Ovary (tissue), 9 donors: Measurements from ENCODE around the gene ROR2. TPM values are rescaled to one million over a fixed set of nuclear protein-coding genes. Genes with fewer than 3 reads are reported as not detected.
A peak's percentile ranks its signal among the peaks of the same experiment; 100 is the strongest.

Source experiments
- DNase-seq, 5 donors: peaks; one replicate each; pipeline ENCODE4 v3.0.0-alpha.2; 2019 to 2020
- H3K27ac ChIP-seq, 2 donors: fragments of 200-600 bp; one replicate each; pipeline versions ENCODE4 v1.5.1 to v1.8.0; 2019 to 2022
- H3K27me3 ChIP-seq: fragments of 200-600 bp; one replicate; pipeline ENCODE4 v1.8.0; 2022
- H3K36me3 ChIP-seq: fragments of 200-600 bp; sonication (generic); one replicate; pipeline ENCODE4 v1.5.1; 2019
- H3K4me1 ChIP-seq: one replicate; pipeline ENCODE4 v1.8.1; 2013; ENCODE audit warnings: mild to moderate bottlenecking, moderate library complexity; ENCODE audit not compliant: insufficient read depth
- H3K4me3 ChIP-seq: fragments of 200-600 bp; sonication (generic); one replicate; pipeline ENCODE4 v1.5.1; 2017
- H3K9me3 ChIP-seq, 2 donors: fragments of 200-600 bp in 1 of 2; sonication (generic) in 1 of 2; one replicate each; pipeline versions ENCODE4 v1.5.1 to v1.8.1; 2013 to 2019; ENCODE audit warnings: mild to moderate bottlenecking in 1 of 2, moderate library complexity in 1 of 2
- EP300 ChIP-seq: sonication (generic); formaldehyde crosslinking; IDR thresholded peaks from one replicate; pipeline ENCODE4 v1.6.1; 2017; ENCODE audit warnings: antibody characterized with exemption
- POLR2A ChIP-seq: fragments of 450-650 bp; IDR thresholded peaks from one replicate; pipeline ENCODE4 v1.6.1; 2017; ENCODE audit warnings: antibody characterized with exemption, mild to moderate bottlenecking, moderate library complexity
- WGBS, 3 donors: extraction: QIAGEN DNeasy Blood & Tissue Kit in 1 of 3; methylation state at CpG; one replicate each; pipeline versions ENCODE4 v1.1.5 to v1.1.7; 2013 to 2017; 5-methylcytosine and 5-hydroxymethylcytosine counted together
- intact Hi-C, 4 donors: fragments of 100-400 bp; cut with DNase I; formaldehyde crosslinking; loops; one replicate each; pipeline versions ENCODE4 v1.11.0 to v1.15.1; 2022 to 2023
- polyA plus RNA-seq, 2 donors: library from polyadenylated mRNA; stranded (reverse); fragments of 200-250 nt in 1 of 2; fragments of 350-450 nt in 1 of 2; fragmentation: Illumina TruSeq in 1 of 2; extraction: RNeasy Lipid Tissue Mini Kit (QIAGEN cat#74804) in 1 of 2; gene quantifications; one replicate each; pipeline ENCODE4 v1.2.3, GENCODE V29; 2013 to 2014
- total RNA-seq, 7 donors: library from RNA; depleted of rRNA in 2 of 7; stranded (reverse); fragments of >200 nt in 2 of 7; fragmentation: NEBNext Ultra II Directional in 3 of 7; extraction: Animal tissue kit (Norgen Biotek cat#: 25700) in 3 of 7; gene quantifications; one replicate each; pipeline versions ENCODE4 v1.1.0 to v1.2.4, GENCODE V29; 2016 to 2023
- TF ChIP-seq, protein P1 (sequence below), 3 donors: fragments of 450-650 bp in 2 of 3; fragments of 200-600 bp in 1 of 3; IDR thresholded peaks; one replicate each; pipeline versions ENCODE4 v1.5.1 to v1.8.0; 2016 to 2022; ENCODE audit warnings: antibody characterized with exemption in 3 of 3, mild to moderate bottlenecking in 1 of 3
- donor health status: DM: no; HTN: no; CAD: no; lungs with moderate emphysema.
- donor health status: DM: no; HTN: no; CAD: no.
- donor health status: Bipolar disorder and iron deficiency.
- donor health status: DM: yes; HTN: yes; CAD: no.
- donor health status: DM: no; HTN: no; CAD: no.
- donor health status: DM: yes; HTN: yes; CAD: no.

ROR2 gene
- total and polyA plus RNA-seq, 9 donors: 11.4 to 35.5 (median 27.7) TPM

- Histone ChIP-seq H3K4me3 (no peak overlapping the region), H3K27ac (no peak overlapping the region), H3K27me3 (no peaks in the 10 kb centered on the region), H3K36me3 (no peaks in the 10 kb centered on the region), H3K9me3 (no peaks in the 10 kb centered on the region), H3K4me1 (no peaks in the 10 kb centered on the region)
- intact Hi-C loops: loop anchor here in 3 of 4 donors (5.0 to 10.0 kb wide), 3 partner anchors 161 to 1039 kb away; partner anchors contain the start of gene SPTLC1 (in 2 of the 3)
- TF ChIP-seq, protein P1, sequence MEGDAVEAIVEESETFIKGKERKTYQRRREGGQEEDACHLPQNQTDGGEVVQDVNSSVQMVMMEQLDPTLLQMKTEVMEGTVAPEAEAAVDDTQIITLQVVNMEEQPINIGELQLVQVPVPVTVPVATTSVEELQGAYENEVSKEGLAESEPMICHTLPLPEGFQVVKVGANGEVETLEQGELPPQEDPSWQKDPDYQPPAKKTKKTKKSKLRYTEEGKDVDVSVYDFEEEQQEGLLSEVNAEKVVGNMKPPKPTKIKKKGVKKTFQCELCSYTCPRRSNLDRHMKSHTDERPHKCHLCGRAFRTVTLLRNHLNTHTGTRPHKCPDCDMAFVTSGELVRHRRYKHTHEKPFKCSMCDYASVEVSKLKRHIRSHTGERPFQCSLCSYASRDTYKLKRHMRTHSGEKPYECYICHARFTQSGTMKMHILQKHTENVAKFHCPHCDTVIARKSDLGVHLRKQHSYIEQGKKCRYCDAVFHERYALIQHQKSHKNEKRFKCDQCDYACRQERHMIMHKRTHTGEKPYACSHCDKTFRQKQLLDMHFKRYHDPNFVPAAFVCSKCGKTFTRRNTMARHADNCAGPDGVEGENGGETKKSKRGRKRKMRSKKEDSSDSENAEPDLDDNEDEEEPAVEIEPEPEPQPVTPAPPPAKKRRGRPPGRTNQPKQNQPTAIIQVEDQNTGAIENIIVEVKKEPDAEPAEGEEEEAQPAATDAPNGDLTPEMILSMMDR (IDR thresholded peaks at IDR 0.05): no peak
- no peak for TF ChIP-seq POLR2A
- TF ChIP-seq EP300: no peak
- DNase-seq: no peak
- WGBS, 3 donors: 95 to 96% (median 96%) methylated on average over 6 of the region's 6 CpGs
Observed at GRCh38 chr9:91953718-91954117, 3.7 kb upstream of the ROR2 start.

DNA sequence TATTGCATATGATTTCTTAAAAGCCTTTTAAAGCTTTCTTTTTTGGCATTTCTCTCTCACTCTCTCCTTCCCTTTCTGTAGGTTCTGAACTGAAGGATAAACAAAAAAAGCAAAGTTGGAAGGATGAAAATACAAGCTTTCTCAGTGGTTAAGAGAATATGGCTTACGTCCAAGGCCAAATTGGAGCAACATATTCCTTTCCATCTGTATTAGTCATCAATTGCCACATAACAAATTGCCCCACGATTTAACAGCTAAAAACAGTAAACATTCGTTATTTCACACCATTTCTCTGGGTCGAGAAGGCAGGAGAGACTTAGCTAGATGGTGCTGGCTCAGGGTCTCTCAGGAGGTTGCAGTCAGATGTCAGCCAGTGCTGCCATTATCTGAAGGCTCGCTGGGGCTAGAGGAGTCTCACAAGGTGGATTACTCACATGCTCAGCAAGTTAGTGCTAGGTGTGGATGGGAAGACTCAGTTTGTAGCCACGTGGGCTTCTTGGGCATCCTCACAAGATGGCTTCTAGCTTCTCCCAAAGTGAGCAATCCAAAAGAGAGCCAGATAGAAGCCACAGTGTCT lies 2.0 kb upstream of the ROR2 start:
- no peak for DNase-seq
- Histone ChIP-seq H3K9me3 (no peaks in the 10 kb centered on the region), H3K4me1 (peaks cover 1% of the 10 kb centered on the region), H3K27ac (no peak overlapping the region), H3K4me3 (no peak overlapping the region), H3K36me3 (no peaks in the 10 kb centered on the region), H3K27me3 (no peaks in the 10 kb centered on the region)
- intact Hi-C loops: loop anchor here in 3 of 4 donors (5.0 to 10.0 kb wide), 3 partner anchors 163 to 1037 kb away; partner anchors contain the start of gene SPTLC1 (in 2 of the 3)
- no peak for TF ChIP-seq EP300
- TF ChIP-seq POLR2A: no peak
- TF ChIP-seq, protein P1 (IDR thresholded peaks at IDR 0.05): no peak
- 83 to 86% (median 85%) methylated on average over 6 of the region's 6 CpGs for WGBS, 3 donors

DNA sequence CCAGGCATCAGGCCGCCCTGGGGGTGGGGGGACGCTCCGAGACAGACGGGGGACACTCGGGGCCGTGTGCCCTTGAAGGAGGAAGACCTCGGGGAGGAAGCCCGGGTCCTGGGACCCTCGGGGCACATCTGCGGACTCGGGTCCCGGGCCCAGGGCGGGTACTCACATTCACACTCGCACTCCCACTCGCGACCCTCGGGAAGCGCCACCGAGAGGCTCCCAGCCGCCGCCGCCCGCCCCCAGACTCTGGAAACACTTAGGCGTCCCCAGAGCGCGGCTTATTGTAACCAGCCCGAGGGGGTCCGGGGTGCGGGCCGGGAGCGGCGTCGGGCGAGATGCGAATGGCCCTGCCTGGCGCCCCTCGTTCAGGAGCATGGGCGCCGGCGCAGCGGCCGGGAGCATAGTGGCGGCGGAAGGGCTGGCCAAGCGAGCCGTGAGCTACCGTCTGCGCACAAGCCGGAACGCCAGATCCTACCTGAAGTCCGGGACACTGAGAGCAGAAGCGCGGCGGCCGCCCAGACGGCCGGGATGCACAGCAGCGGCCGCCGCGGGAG lies 559 bp downstream of the ROR2 start:
- Histone ChIP-seq H3K27me3 (no peaks in the 10 kb centered on the region), H3K27ac (peak overlapping the region; percentile 61 to 85), H3K9me3 (no peaks in the 10 kb centered on the region), H3K4me3 (peak overlapping the region; percentile 49), H3K36me3 (no peaks in the 10 kb centered on the region), H3K4me1 (peaks cover 7% of the 10 kb centered on the region)
- TF ChIP-seq, protein P1 (IDR thresholded peaks at IDR 0.05): no peak
- no peak for TF ChIP-seq POLR2A
- no peak for TF ChIP-seq EP300
- 0 to 3% (median 2%) methylated on average over 13 to 61 of the region's 61 CpGs for WGBS, 3 donors
- intact Hi-C loops: loop anchor here in 3 of 4 donors (2.0 to 10.0 kb wide), 6 partner anchors 52 to 525 kb away; partner anchors contain the start of gene NFIL3 (in 1 of the 3)
- peak; percentile 36 to 70 (median 55) for DNase-seq

DNA sequence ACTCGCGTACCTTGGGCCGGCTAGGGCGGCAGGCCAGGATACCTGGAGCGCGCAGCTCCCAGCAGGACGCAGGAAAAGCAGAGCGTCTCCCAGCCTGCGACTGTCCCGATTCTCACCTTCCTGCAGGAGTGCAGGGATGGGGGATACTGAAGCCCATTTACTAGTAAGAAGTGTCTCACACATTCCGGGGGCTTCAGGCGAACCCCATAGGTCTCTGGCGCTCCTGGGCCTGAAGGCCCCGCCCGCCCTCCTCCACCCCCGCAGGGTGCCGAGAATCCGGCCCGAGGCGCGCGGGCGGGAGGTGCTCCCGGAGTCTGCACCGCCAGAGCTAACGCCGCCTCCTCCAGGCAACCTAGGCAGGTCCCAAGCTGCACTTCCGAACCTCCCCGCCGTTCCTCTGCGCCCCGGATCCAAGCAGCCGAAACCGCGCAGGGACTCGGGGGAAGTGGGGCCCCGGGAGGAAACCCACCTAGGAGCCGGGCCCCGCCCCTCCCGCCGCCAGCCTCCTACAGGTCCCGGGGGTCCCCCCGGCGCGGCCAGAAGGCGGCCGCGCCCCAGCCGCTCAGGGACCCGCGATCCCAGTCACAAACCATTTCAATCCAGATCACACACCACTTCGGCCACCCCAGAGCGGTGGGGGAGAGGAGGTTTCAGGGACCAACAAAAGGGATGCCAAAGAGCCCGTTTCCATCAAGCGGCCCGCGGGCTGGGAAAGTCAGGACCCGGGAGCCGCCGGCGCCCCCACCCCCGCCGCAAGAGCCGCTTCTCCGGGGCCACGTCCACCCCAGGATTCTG lies 1.2 kb downstream of the ROR2 start:
- Histone ChIP-seq H3K9me3 (no peaks in the 10 kb centered on the region), H3K36me3 (no peaks in the 10 kb centered on the region), H3K4me1 (peaks cover 7% of the 10 kb centered on the region), H3K27me3 (no peaks in the 10 kb centered on the region), H3K27ac (peak overlapping the region; percentile 61 to 85), H3K4me3 (peak overlapping the region; percentile 49)
- no peak for TF ChIP-seq EP300
- peak; percentile 6 for TF ChIP-seq POLR2A
- TF ChIP-seq, protein P1 (IDR thresholded peaks at IDR 0.05): peak in 2 of 3 donors; percentile 52 to 63
- intact Hi-C loops: loop anchor here in 3 of 4 donors (2.0 to 10.0 kb wide), 6 partner anchors 51 to 524 kb away; partner anchors contain the start of gene NFIL3 (in 1 of the 3)
- DNase-seq: peak; percentile 67 to 80 (median 76)
- 1 to 2% (median 1%) methylated on average over 60 to 66 of the region's 66 CpGs for WGBS, 3 donors
